ENCODE measurements around the gene PCSK4.
A peak's percentile ranks its signal among the peaks of the same experiment; 100 is the strongest.

Gene PCSK4

DNA sequence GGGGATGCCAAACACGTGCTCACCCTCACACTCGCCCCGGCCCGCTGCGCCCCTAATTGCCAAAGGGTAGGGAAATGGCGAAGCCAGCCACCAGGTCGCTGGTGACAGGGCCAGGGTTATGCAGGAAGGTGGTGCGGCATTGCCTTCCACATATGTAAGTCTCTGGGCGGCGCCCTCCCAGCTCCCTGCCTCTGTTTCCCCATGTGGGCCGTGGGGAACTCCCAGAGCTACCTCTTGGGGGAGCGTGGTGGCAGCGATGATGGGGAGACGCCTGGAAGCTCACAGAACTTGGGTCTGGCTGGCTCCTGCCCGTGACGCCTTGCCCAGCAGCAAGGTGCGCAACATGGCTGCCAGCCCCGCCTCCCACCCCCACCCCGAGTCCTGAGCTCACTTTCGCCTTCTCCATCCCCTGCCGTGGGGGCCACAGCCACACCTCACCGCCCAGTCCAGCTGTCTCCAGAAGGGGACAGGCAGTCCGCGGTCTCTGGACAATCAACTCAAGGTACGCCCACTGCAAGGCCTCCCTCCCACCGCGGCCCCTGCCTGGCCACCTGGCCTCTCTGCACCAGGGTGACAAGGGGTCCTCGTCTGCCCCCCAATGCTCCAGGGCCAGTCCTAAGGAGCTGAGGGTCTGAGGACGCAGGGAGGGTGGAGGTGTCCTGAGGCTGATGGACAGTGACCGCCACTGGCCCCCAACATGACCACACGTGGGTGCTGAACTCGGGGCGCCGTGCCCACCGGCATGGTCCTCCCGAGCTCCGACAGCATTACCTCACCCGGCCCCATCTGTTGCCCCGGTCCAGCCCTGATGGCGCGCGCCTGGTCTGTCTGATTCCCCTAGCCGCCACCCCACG, 17.7 kb downstream of the PCSK4 start:
- Histone ChIP-seq H3K9me3 (no peaks in the 10 kb centered on the region), H3K36me3 (peaks cover 0 to 30% (median 30%) of the 10 kb centered on the region in 3 donors), H3K27ac (no peak overlapping the region), H3K4me3 (no peak overlapping the region), H3K27me3 (peaks cover 24 to 98% of the 10 kb centered on the region in 2 donors), H3K4me1 (peaks cover 10 to 62% (median 55%) of the 10 kb centered on the region in 4 donors)
- intact Hi-C loops (cut with DNase I; ENCODE audit: low total_unique reads) = no loop called here
- TF ChIP-seq, protein P1, sequence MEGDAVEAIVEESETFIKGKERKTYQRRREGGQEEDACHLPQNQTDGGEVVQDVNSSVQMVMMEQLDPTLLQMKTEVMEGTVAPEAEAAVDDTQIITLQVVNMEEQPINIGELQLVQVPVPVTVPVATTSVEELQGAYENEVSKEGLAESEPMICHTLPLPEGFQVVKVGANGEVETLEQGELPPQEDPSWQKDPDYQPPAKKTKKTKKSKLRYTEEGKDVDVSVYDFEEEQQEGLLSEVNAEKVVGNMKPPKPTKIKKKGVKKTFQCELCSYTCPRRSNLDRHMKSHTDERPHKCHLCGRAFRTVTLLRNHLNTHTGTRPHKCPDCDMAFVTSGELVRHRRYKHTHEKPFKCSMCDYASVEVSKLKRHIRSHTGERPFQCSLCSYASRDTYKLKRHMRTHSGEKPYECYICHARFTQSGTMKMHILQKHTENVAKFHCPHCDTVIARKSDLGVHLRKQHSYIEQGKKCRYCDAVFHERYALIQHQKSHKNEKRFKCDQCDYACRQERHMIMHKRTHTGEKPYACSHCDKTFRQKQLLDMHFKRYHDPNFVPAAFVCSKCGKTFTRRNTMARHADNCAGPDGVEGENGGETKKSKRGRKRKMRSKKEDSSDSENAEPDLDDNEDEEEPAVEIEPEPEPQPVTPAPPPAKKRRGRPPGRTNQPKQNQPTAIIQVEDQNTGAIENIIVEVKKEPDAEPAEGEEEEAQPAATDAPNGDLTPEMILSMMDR (IDR thresholded peaks at IDR 0.05) = no peak
- no peak for DNase-seq

DNA sequence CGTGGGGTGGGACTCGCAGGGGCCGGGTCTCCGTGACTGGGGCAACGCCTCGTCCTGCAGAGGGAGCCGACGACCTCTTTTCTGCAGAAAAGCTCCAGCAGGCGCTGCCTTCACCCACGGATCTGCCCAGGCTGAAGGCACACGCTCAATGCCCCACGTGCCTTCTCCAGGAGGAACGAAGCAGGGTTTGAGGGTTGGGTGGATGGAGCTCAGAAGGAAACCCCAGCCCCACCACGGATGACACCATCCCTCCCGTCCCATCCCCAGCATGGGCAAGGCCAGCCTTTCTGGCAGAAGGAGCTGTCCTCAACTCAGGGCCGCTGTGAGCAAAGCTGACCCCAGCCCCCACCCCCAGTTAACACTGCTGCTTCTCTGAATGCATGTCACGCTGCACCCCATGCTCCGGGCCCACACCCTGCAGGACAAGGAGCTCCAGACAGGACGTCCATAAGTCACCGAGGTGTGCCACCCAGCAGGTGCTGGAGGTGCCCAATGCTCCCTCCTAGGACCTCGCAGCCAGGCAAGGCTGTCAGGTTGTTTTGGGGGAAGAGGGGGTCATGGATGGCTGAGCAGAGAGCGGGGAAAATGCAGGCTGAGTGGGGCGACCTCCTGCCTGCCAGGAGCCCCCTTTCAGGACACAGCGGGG, 18.5 kb downstream of the PCSK4 start:
- peaks cover 0 to 29% (median 24%) of the 10 kb centered on the region in 3 donors for H3K36me3 ChIP-seq
- no peak for DNase-seq
- no peak overlapping the region for H3K4me3 ChIP-seq
- H3K27ac ChIP-seq = no peak overlapping the region
- TF ChIP-seq, protein P1 (IDR thresholded peaks at IDR 0.05) = no peak
- H3K27me3 ChIP-seq = peaks cover 24 to 100% of the 10 kb centered on the region in 2 donors
- intact Hi-C loops (cut with DNase I; ENCODE audit: low total_unique reads) = no loop called here
- no peaks in the 10 kb centered on the region for H3K9me3 ChIP-seq
- peaks cover 10 to 67% (median 61%) of the 10 kb centered on the region in 4 donors for H3K4me1 ChIP-seq

DNA sequence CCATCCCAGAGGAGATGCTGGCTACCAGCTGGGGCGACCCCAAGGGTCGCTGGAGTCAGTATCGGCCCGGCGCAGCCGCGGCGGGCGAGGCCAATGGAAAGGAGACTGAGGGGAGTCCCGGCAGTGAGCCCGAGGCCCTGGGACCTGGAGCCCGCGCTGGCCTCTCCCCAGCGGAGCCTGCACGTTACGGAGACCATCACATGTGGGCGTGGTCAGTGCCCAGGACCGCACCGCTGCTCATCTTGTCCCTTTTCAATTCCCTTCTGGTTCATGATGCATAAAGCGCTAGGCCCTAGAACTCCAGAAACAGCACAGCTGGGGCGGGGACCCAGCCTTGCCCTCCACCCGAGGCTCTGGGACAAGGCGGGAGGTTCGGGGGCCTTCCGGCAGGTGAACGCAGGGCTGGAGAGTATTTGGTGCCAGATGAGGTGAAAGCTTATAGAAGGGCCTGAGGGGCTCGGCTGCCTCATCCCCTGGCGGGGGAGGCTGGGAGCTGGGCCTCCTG, 19.1 kb downstream of the PCSK4 start:
- TF ChIP-seq, protein P1 (IDR thresholded peaks at IDR 0.05) = no peak
- H3K36me3 ChIP-seq = peaks cover 0 to 25% (median 18%) of the 10 kb centered on the region in 3 donors
- DNase-seq = no peak
- H3K27me3 ChIP-seq = peaks cover 24 to 100% of the 10 kb centered on the region in 2 donors
- no peaks in the 10 kb centered on the region for H3K9me3 ChIP-seq
- peak overlapping the region; percentile 20 to 32 for H3K4me3 ChIP-seq
- intact Hi-C loops (cut with DNase I; ENCODE audit: low total_unique reads) = no loop called here
- H3K27ac ChIP-seq = no peak overlapping the region
- peaks cover 10 to 72% (median 66%) of the 10 kb centered on the region in 4 donors for H3K4me1 ChIP-seq

GRCh38 chr19:1470305-1471009, 19.7 kb downstream of the PCSK4 start:
- no peak overlapping the region for H3K27ac ChIP-seq
- TF ChIP-seq, protein P1 (IDR thresholded peaks at IDR 0.05) = no peak
- H3K4me1 ChIP-seq = peaks cover 10 to 78% (median 69%) of the 10 kb centered on the region in 4 donors
- peaks cover 0 to 19% (median 13%) of the 10 kb centered on the region in 3 donors for H3K36me3 ChIP-seq
- intact Hi-C loops (cut with DNase I; ENCODE audit: low total_unique reads) = no loop called here
- H3K27me3 ChIP-seq = peaks cover 24 to 100% of the 10 kb centered on the region in 2 donors
- H3K9me3 ChIP-seq = no peaks in the 10 kb centered on the region
- H3K4me3 ChIP-seq = peak overlapping the region; percentile 20 to 32
- DNase-seq = no peak

DNA sequence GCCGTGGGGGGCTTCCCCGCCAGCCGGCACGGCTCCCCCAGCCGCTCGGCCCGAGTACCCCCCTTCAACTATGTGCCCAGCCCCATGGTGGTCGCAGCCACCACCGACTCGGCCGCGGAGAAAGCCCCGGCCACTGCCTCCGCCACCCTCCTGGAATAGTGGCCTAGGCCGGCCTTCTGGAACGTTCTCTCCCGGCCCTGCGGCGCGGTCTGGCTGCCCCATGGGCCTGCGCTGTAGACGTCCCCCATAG, 20.2 kb downstream of the PCSK4 start:
- H3K4me1 ChIP-seq = peaks cover 10 to 79% (median 72%) of the 10 kb centered on the region in 4 donors
- H3K9me3 ChIP-seq = no peaks in the 10 kb centered on the region
- peak overlapping the region; percentile 20 to 32 for H3K4me3 ChIP-seq
- no peak overlapping the region for H3K27ac ChIP-seq
- no peak for DNase-seq
- peaks cover 0 to 14% (median 9%) of the 10 kb centered on the region in 3 donors for H3K36me3 ChIP-seq
- intact Hi-C loops (cut with DNase I; ENCODE audit: low total_unique reads) = no loop called here
- TF ChIP-seq, protein P1 (IDR thresholded peaks at IDR 0.05) = no peak
- peaks cover 24 to 100% of the 10 kb centered on the region in 2 donors for H3K27me3 ChIP-seq

Data from tibial artery (tissue), 4 donors.